Lung (tissue), 16 donors: Measurements from ENCODE around the gene SAMD8. TPM values are rescaled to one million over a fixed set of nuclear protein-coding genes. Genes with fewer than 3 reads are reported as not detected.
A peak's percentile ranks its signal among the peaks of the same experiment; 100 is the strongest.

ENCODE experiments used
- ATAC-seq: fragments of 200-7000 bp; cut with Tn5 transposase; one replicate; pipeline ENCODE4 v1.9.1; 2020; ENCODE audit warnings: moderate number of reproducible peaks; ENCODE audit not compliant: insufficient read depth, low FRiP score
- DNase-seq, 3 donors: peaks; one replicate each; pipeline ENCODE4 v3.0.0-alpha.2; 2013 to 2017
- H3K27ac ChIP-seq, 2 donors: one replicate each; pipeline ENCODE4 v1.5.1; 2013; ENCODE audit warnings: mild to moderate bottlenecking in 2 of 2, moderate library complexity in 2 of 2, control low read depth in 1 of 2, inconsistent platforms in 1 of 2, low read depth in 1 of 2, low read length in 1 of 2
- H3K27me3 ChIP-seq, 3 donors: one replicate each; pipeline ENCODE4 v1.5.1; 2013; ENCODE audit warnings: low read length in 2 of 3; ENCODE audit not compliant: control insufficient read depth in 3 of 3, insufficient read depth in 3 of 3
- H3K36me3 ChIP-seq, 4 donors: one replicate each; pipeline ENCODE4 v1.5.1; 2013; ENCODE audit warnings: low read length in 4 of 4, mild to moderate bottlenecking in 1 of 4, moderate library complexity in 1 of 4; ENCODE audit not compliant: control insufficient read depth in 4 of 4, insufficient read depth in 4 of 4
- H3K4me1 ChIP-seq, 5 donors: one replicate each; pipeline ENCODE4 v1.5.1; 2013; ENCODE audit warnings: low read length in 5 of 5, mild to moderate bottlenecking in 2 of 5, moderate library complexity in 1 of 5; ENCODE audit not compliant: control insufficient read depth in 5 of 5, insufficient read depth in 5 of 5
- H3K4me3 ChIP-seq: one replicate; pipeline ENCODE4 v1.5.1; 2013; ENCODE audit warnings: mild to moderate bottlenecking, control low read depth, moderate library complexity
- H3K9ac ChIP-seq, 2 donors: one replicate each; pipeline ENCODE4 v1.5.1; 2013; ENCODE audit warnings: low read length in 2 of 2, control low read depth in 1 of 2; ENCODE audit not compliant: insufficient read depth in 1 of 2
- H3K9me3 ChIP-seq, 4 donors: one replicate each; pipeline ENCODE4 v1.5.1; 2013; ENCODE audit warnings: low read length in 3 of 4, mild to moderate bottlenecking in 1 of 4, moderate library complexity in 1 of 4; ENCODE audit not compliant: control insufficient read depth in 4 of 4, insufficient read depth in 3 of 4
- WGBS, 2 donors: extraction: QIAGEN DNeasy Blood & Tissue Kit; methylation state at CpG; one replicate each; pipeline ENCODE4 v1.1.7; 2013; 5-methylcytosine and 5-hydroxymethylcytosine counted together
- long read RNA-seq, 5 donors: transcript quantifications; one replicate each; lab custom pipeline, GENCODE V29; 2026
- polyA plus RNA-seq, 2 donors: library from polyadenylated mRNA; stranded (reverse); fragments of 200-250 nt; gene quantifications; one replicate each; pipeline ENCODE4 v1.2.1, GENCODE V29; 2013
- total RNA-seq, 2 donors: library from RNA; depleted of rRNA in 1 of 2; stranded (reverse); fragments of >200 nt in 1 of 2; gene quantifications; one replicate each; pipeline ENCODE4 v1.2.1, GENCODE V29; 2014 to 2021
- TF ChIP-seq, protein P1 (sequence below): IDR thresholded peaks from 2 replicates; pipeline ENCODE4 v1.5.1; 2012; ENCODE audit warnings: mild to moderate bottlenecking; ENCODE audit errors: control extremely low read depth, extremely low read depth
- donor health status: control.
- donor health status: control.
- donor health status: Bipolar disorder and iron deficiency.
- donor health status: healthy.
- donor health status: DM: yes; HTN: yes; CAD: no.

SAMD8 gene
- total RNA-seq (10 to 100 TPM; 15.4 to 29.0 TPM), polyA plus RNA-seq (1 to 10 TPM; 5.5 to 7.3 TPM)
- long read RNA-seq, donor 1, partial matches to known transcripts: 0 of 2 reads
- long read RNA-seq, donor 1, other reads (novel, unspliced or antisense): 0 of 2 reads
- long read RNA-seq, donor 2: 0 reads
- long read RNA-seq, donor 3, partial matches to known transcripts: 5 of 5 reads
- long read RNA-seq, donor 3, other reads (novel, unspliced or antisense): 0 of 5 reads
- long read RNA-seq, donor 4: 0 reads
- long read RNA-seq, donor 5, partial matches to known transcripts: 0 of 3 reads
- long read RNA-seq, donor 5, other reads (novel, unspliced or antisense): 0 of 3 reads

DNA sequence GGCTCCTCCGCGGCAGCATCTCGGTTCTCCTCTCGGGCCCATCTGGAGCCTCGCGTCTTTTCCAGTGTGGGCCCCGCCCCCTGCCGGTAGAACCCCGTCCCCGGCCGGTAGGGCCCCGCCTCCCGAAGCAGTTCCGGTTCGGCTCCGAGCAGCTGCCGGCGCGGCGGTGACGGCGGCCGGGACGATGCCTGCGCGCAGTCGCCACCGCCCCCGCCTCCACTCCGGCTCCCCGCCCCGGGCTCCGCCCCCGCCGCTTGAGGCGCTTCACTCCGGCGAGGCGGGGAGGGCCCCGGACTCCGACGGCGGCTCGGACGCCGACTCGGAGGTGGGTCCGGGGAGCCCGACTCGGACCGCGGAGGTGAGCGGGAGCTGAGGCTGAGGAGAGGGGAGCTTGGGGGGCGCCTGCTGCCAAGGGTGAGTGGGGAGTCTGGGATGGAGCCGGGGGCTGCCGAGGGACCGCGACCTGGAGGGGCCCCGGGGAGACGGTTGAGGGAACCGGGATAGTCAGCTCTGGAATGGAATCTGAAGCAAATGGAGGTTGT lies at the start of gene SAMD8:
SAMD8 (plus strand) TSS at position 292 of the 542 bp plus-strand sequence. CDS start 38,873 bp downstream, outside the sequence.
- no peaks in the 10 kb centered on the region for H3K36me3 ChIP-seq
- H3K4me3 ChIP-seq: peak within 1 kb of the TSS; percentile 88
- no peaks in the 10 kb centered on the region for H3K27me3 ChIP-seq
- peak within 1 kb of the TSS; percentile 76 to 82 for H3K9ac ChIP-seq
- TF ChIP-seq, protein P1, sequence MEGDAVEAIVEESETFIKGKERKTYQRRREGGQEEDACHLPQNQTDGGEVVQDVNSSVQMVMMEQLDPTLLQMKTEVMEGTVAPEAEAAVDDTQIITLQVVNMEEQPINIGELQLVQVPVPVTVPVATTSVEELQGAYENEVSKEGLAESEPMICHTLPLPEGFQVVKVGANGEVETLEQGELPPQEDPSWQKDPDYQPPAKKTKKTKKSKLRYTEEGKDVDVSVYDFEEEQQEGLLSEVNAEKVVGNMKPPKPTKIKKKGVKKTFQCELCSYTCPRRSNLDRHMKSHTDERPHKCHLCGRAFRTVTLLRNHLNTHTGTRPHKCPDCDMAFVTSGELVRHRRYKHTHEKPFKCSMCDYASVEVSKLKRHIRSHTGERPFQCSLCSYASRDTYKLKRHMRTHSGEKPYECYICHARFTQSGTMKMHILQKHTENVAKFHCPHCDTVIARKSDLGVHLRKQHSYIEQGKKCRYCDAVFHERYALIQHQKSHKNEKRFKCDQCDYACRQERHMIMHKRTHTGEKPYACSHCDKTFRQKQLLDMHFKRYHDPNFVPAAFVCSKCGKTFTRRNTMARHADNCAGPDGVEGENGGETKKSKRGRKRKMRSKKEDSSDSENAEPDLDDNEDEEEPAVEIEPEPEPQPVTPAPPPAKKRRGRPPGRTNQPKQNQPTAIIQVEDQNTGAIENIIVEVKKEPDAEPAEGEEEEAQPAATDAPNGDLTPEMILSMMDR: no peak
- peak; percentile 95 for ATAC-seq
- WGBS, 2 donors: 1% methylated on average over 58 to 61 of the region's 61 CpGs
- no peaks in the 10 kb centered on the region for H3K9me3 ChIP-seq
- peak within 1 kb of the TSS; percentile 97 to 100 for H3K27ac ChIP-seq
- DNase-seq: peak; percentile 97
- peaks cover 0 to 20% (median 6%) of the 10 kb centered on the region in 5 donors for H3K4me1 ChIP-seq

DNA sequence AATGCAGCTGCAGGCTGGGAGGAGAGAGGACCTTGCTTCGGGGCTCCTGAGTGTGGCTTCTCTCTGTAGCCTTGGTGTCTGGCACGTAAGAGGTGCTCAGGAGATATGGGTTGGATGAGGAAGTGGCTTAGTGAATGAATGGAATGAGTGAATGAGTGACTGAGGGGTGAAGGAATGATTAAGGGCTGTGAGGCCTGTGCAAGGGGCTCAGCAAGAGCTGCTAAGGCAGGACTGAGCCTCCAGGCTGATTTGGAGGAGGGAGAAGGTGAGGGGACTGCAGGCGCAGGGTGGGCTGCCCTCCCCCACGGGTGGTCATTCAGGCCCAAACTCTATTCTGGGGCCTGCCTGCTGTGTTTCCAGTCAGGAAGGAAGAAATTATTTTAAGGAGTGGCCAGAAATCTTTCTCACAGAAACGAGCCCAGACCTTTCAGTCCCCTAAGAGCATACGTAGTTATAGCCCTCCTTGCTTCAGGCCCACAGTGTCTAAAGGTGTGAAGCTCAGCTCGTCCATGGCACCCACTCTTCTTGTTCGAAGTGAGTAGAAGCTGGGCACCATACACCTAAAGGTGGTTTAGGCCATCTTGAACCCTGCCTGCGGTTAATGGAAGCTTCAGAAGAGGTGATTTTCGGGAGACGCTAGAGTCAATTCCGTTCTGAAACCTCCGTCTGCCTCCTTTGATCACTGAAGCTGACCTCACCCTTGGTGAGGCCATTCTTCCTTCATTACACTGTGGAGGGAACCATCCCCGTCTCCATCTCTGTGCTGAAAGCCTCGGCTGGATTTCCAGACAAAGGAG lies 49.5 kb upstream of the SAMD8 start:
- Histone ChIP-seq H3K9me3 (no peaks in the 10 kb centered on the region), H3K27me3 (no peaks in the 10 kb centered on the region), H3K36me3 (no peaks in the 10 kb centered on the region), H3K27ac (peak overlapping the region in 1 of 2 donors; percentile 52), H3K9ac (no peak overlapping the region), H3K4me3 (no peak overlapping the region), H3K4me1 (peaks cover 0 to 6% (median 0%) of the 10 kb centered on the region in 5 donors)
- TF ChIP-seq, protein P1: no peak
- ATAC-seq (no peak), DNase-seq (no peak)
- 83 to 86% methylated on average over 15 of the region's 15 CpGs for WGBS, 2 donors

DNA sequence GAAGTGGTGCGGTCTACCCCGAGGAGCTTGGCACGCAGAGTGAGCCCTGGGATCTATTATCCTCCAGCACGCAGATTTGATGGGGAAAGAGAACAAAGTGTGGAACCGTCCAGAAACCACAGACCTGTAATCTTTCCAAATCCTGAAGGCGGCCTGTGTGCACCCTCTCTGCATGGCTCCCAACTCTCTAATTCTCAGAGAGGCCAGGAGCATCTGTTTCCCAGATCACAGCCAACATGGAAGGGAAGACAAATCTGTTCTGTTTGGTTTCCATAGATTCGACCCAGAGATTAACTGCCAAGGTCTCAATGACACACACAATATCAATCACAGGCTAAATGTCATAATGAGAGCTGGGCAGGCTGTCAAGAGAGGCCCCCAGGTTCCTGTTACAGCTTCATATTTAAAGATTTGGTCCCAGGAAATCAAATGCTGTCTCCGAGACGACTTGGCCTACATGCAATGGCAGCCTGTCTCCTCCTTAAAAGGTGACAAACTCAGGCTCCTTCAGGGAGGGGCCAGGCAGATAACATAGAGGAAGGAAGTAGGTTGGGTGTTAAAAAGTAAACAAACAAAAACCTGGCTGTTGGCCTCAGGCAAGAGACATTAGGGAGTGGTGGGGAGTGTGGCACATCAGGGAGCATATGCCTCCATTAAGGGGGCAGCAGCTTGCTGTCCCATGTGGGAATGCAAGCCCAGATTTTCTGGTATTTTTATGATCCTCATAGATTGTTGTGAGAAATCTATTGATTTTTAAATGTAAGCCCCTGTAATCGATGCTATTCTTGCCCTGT lies 48.8 kb upstream of the SAMD8 start:
- H3K27ac ChIP-seq: no peak overlapping the region
- H3K4me1 ChIP-seq: peaks cover 0 to 6% (median 0%) of the 10 kb centered on the region in 5 donors
- no peak overlapping the region for H3K9ac ChIP-seq
- no peak for DNase-seq
- WGBS, 2 donors: 60 to 62% methylated on average over 10 of the region's 10 CpGs
- ATAC-seq: no peak
- TF ChIP-seq, protein P1: no peak
- no peaks in the 10 kb centered on the region for H3K9me3 ChIP-seq
- H3K4me3 ChIP-seq: no peak overlapping the region
- no peaks in the 10 kb centered on the region for H3K27me3 ChIP-seq
- no peaks in the 10 kb centered on the region for H3K36me3 ChIP-seq
